Measurements from ENCODE around the gene SLC25A21.
"Not testable (repeated sequence)": the region's sequence is repeated elsewhere in the genome, so short reads cannot be mapped to it uniquely, and the experiment has no call there.

SLC25A21 gene

DNA sequence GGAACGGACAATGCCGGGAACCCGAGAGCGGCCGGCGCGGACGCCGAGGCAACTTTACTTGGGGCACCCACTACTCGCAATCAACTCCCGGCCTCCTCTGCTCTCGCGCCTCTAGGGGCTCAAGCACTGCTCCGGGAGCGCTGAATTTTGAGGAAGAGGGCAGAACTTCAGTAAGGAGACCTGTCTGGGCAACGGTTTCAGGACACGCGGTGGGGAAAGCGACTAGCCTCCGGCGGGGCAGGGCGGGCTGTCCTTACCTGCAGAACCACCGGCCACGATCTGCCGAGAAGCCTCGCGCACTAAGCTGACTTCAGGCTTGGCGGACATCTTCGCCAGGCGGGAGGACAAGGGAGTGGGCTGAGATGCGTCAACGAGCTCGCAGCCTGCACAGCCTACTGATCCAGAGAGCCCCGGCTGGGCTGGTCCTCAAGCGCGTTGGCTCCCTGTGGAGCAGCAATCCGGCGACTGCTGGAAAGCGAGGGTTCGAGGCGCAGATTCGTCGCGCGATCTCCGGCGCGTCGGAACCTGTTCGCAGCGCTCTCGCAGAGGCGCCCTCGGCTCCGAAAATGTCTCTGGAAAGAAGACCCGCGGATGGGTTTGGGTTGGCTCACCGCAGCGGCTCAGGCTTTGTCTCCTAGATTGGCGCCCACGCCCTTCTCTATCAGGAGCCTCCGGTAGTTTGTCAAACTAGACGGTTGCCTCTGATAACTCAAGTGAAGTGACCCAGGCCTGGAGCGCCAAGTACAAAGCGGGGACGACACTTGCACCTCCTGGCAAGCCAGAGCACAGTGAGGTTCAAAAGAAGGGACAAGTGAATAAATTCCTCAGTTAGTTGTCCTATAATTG lies at the start of gene SLC25A21:
TSS of gene SLC25A21 (minus strand) at position 583 of the 846 bp plus-strand sequence.
- H3K9ac ChIP-seq (ENCODE audit: low read depth, low read length): peak within 1 kb of the TSS; percentile 97
- no peaks in the 10 kb centered on the region for H3K9me3 ChIP-seq (ENCODE audit: control insufficient read depth, insufficient read depth, low read length)

GRCh38 chr14:37221073-37221472 lies 48.7 kb upstream of the SLC25A21 start:
- Histone ChIP-seq H3K9ac (ENCODE audit: low read depth, low read length) (no peak overlapping the region), H3K36me3 (ENCODE audit: insufficient read depth, low read length) (no peaks in the 10 kb centered on the region; the same call in 1 of the 2 replicates), H3K9me3 (ENCODE audit: control insufficient read depth, insufficient read depth, low read length) (peaks cover 13% of the 10 kb centered on the region; the same call in 1 of the 2 replicates), H3K4me1 (ENCODE audit: insufficient read depth, low read length) (no peaks in the 10 kb centered on the region)

More for the DNA sequence above, at the start of gene SLC25A21:
- Histone ChIP-seq H3K36me3 (ENCODE audit: insufficient read depth, low read length) (no peaks in the 10 kb centered on the region), H3K4me1 (ENCODE audit: insufficient read depth, low read length) (peaks cover 14% of the 10 kb centered on the region)

DNA sequence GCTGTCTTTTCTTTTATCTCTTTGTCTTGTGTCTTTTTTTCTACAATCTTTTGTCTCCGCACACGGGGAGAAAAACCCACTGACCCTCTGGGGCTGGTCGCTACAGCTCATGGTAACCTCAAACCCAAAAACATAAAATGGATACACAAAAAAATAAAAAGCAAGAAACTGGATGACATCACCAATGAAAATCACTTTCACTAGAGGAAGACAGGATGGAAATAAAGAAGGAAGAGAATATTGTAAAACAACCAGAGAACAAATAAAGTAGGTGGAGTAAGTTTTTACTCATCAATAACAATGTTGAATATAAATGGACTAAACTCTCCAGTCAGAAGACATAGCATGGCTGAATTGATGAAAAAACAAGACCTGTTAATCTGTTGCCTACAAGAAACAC lies 42.9 kb upstream of the SLC25A21 start:
- H3K9ac ChIP-seq (ENCODE audit: low read depth, low read length): no peak overlapping the region
- H3K4me1 ChIP-seq (ENCODE audit: insufficient read depth, low read length): no peaks in the 10 kb centered on the region
- no peaks in the 10 kb centered on the region for H3K9me3 ChIP-seq (ENCODE audit: control insufficient read depth, insufficient read depth, low read length)
- no peaks in the 10 kb centered on the region for H3K36me3 ChIP-seq (ENCODE audit: insufficient read depth, low read length)

GRCh38 chr14:37213016-37213415 lies 40.6 kb upstream of the SLC25A21 start:
- Histone ChIP-seq H3K9me3 (ENCODE audit: control insufficient read depth, insufficient read depth, low read length) (no peaks in the 10 kb centered on the region), H3K9ac (ENCODE audit: low read depth, low read length) (no peak overlapping the region), H3K36me3 (ENCODE audit: insufficient read depth, low read length) (no peaks in the 10 kb centered on the region), H3K4me1 (ENCODE audit: insufficient read depth, low read length) (no peaks in the 10 kb centered on the region)

GRCh38 chr14:37210448-37210847 lies 38.0 kb upstream of the SLC25A21 start:
- H3K4me1 ChIP-seq (ENCODE audit: insufficient read depth, low read length): no peaks in the 10 kb centered on the region
- no peak overlapping the region for H3K9ac ChIP-seq (ENCODE audit: low read depth, low read length)
- peaks cover 12% of the 10 kb centered on the region for H3K9me3 ChIP-seq (ENCODE audit: control insufficient read depth, insufficient read depth, low read length)
- H3K36me3 ChIP-seq (ENCODE audit: insufficient read depth, low read length): no peaks in the 10 kb centered on the region

GRCh38 chr14:37209617-37210016 lies 37.2 kb upstream of the SLC25A21 start:
- H3K4me1 ChIP-seq (ENCODE audit: insufficient read depth, low read length); H3K36me3 ChIP-seq (ENCODE audit: insufficient read depth, low read length); H3K9ac ChIP-seq (ENCODE audit: low read depth, low read length): not testable (repeated sequence)
- H3K9me3 ChIP-seq (ENCODE audit: control insufficient read depth, insufficient read depth, low read length): peaks cover 14% of the 10 kb centered on the region

- not testable (repeated sequence) for H3K9ac ChIP-seq (ENCODE audit: low read depth, low read length); H3K36me3 ChIP-seq (ENCODE audit: insufficient read depth, low read length); H3K4me1 ChIP-seq (ENCODE audit: insufficient read depth, low read length)
- H3K9me3 ChIP-seq (ENCODE audit: control insufficient read depth, insufficient read depth, low read length): peaks cover 14% of the 10 kb centered on the region
Observed at GRCh38 chr14:37205623-37206605, 33.5 kb upstream of the SLC25A21 start.

DNA sequence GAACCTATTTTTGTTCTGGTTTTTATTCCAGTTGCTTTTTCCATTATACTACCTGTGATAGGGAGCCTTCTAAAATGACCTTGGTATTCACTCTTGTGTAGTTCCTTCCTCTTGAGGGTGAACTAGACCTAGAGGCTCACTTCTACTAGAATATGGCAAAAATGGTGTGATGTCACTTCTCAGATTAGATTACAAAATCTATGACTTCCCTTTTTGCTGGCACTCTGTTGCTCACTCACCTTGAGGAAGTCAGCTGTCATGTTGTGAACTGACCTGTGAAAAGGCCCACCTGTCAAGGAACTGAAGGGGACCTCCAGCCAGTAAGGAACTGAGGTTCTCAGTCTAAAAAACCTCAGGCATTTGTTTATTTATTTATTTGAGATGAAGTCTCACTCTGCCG lies 31.0 kb upstream of the SLC25A21 start:
- Histone ChIP-seq H3K36me3 (ENCODE audit: insufficient read depth, low read length) (no peaks in the 10 kb centered on the region), H3K4me1 (ENCODE audit: insufficient read depth, low read length) (no peaks in the 10 kb centered on the region), H3K9ac (ENCODE audit: low read depth, low read length) (no peak overlapping the region), H3K9me3 (ENCODE audit: control insufficient read depth, insufficient read depth, low read length) (peaks cover 14% of the 10 kb centered on the region)

DNA sequence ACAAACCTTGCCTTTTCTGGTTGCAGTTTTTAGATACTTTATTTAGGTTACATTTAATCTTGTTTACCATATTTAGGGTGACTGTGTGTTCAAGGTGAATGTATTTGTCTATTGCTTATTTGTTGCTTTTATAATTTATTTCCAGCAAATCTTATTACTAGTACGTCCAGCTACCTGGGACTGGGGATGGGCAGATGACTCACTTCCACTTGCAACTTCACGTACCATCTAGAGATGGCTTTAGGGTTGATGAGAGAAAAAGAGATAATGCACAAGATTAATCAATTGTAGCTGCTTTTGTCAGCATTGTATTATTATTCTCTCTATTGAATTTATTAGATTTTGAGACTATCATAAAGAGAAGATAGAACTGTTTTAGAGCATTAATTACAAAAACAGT lies 30.4 kb upstream of the SLC25A21 start:
- no peak overlapping the region for H3K9ac ChIP-seq (ENCODE audit: low read depth, low read length)
- peaks cover 14% of the 10 kb centered on the region for H3K9me3 ChIP-seq (ENCODE audit: control insufficient read depth, insufficient read depth, low read length)
- H3K4me1 ChIP-seq (ENCODE audit: insufficient read depth, low read length): no peaks in the 10 kb centered on the region
- no peaks in the 10 kb centered on the region for H3K36me3 ChIP-seq (ENCODE audit: insufficient read depth, low read length)

DNA sequence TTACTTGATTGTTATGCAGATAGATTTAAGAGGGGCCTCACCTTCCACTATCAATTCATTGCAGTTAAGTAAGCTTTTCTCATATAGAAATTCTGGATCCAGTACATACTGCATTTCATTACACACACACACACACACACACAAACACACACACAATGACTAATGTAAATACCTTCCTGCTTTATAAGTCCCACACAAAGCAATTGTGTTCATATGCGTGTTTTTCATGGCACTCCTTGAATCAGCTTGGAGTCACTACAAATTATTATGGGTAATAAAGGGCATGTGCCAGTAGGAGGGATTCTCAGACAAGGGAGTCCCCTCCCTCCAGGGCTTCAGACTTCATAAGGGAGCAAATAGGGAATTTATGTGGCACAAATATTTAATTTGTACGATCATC lies 29.9 kb upstream of the SLC25A21 start:
- H3K9ac ChIP-seq (ENCODE audit: low read depth, low read length): no peak overlapping the region
- H3K9me3 ChIP-seq (ENCODE audit: control insufficient read depth, insufficient read depth, low read length): peaks cover 14% of the 10 kb centered on the region
- no peaks in the 10 kb centered on the region for H3K36me3 ChIP-seq (ENCODE audit: insufficient read depth, low read length)
- H3K4me1 ChIP-seq (ENCODE audit: insufficient read depth, low read length): no peaks in the 10 kb centered on the region

GRCh38 chr14:37201724-37202123 lies 29.3 kb upstream of the SLC25A21 start:
- Histone ChIP-seq H3K4me1 (ENCODE audit: insufficient read depth, low read length) (no peaks in the 10 kb centered on the region), H3K9me3 (ENCODE audit: control insufficient read depth, insufficient read depth, low read length) (peaks cover 9% of the 10 kb centered on the region), H3K36me3 (ENCODE audit: insufficient read depth, low read length) (no peaks in the 10 kb centered on the region), H3K9ac (ENCODE audit: low read depth, low read length) (no peak overlapping the region)

- H3K9me3 ChIP-seq (ENCODE audit: control insufficient read depth, insufficient read depth, low read length): no peaks in the 10 kb centered on the region
- H3K4me1 ChIP-seq (ENCODE audit: insufficient read depth, low read length): no peaks in the 10 kb centered on the region; the same call in 1 of the 2 replicates
- no peak overlapping the region for H3K9ac ChIP-seq (ENCODE audit: low read depth, low read length)
- no peaks in the 10 kb centered on the region for H3K36me3 ChIP-seq (ENCODE audit: insufficient read depth, low read length)
Observed at GRCh38 chr14:37198907-37199306, 26.5 kb upstream of the SLC25A21 start.

GRCh38 chr14:37198273-37198598 lies 25.8 kb upstream of the SLC25A21 start:
- Histone ChIP-seq H3K36me3 (ENCODE audit: insufficient read depth, low read length) (no peaks in the 10 kb centered on the region), H3K4me1 (ENCODE audit: insufficient read depth, low read length) (no peaks in the 10 kb centered on the region; the same call in 1 of the 2 replicates), H3K9me3 (ENCODE audit: control insufficient read depth, insufficient read depth, low read length) (no peaks in the 10 kb centered on the region), H3K9ac (ENCODE audit: low read depth, low read length) (peak overlapping the region; percentile 79)

GRCh38 chr14:37197421-37198272 lies 25.2 kb upstream of the SLC25A21 start, which contains the start of gene MIPOL1:
MIPOL1 (plus strand) TSS chr14:37197937; CDS start chr14:37247889, 49,952 bp downstream.
- Histone ChIP-seq H3K4me1 (ENCODE audit: insufficient read depth, low read length) (no peaks in the 10 kb centered on the region; the same call in 1 of the 2 replicates), H3K9me3 (ENCODE audit: control insufficient read depth, insufficient read depth, low read length) (no peaks in the 10 kb centered on the region), H3K36me3 (ENCODE audit: insufficient read depth, low read length) (no peaks in the 10 kb centered on the region), H3K9ac (ENCODE audit: low read depth, low read length) (peak within 1 kb of the TSS; percentile 79)

Measured in ES-I3 (cell line).